GM21723 (cell line): Measurements from ENCODE around the gene GALK2.
"Not testable (repeated sequence)": the region's sequence is repeated elsewhere in the genome, so short reads cannot be mapped to it uniquely, and the experiment has no call there.

Experiments used
- ATAC-seq: cut with Tn5 transposase; IDR thresholded peaks from one replicate; pipeline ENCODE4 v1.9.1; 2021; ENCODE audit warnings: mild to moderate bottlenecking, moderate library complexity; ENCODE audit not compliant: unreplicated experiment

Gene GALK2

DNA sequence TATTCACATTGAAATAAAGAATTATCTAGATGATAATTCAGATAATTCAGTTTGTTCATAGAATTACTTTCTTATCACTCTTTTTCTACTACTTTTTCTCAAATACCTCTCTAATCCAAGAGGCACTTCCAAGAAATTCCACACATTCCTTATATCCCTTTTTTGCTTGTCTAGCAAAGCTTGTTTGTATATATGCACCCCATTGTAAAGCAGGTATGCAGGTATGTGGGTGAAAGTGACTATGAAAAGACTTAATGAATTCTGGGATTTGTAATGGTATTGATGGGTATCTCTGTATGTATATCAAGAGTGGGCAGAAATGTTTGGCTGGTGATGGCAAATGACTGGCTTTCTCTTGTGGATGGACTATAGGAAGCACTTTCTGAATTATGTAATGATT lies 158.9 kb downstream of the GALK2 start:
- no peak for ATAC-seq

DNA sequence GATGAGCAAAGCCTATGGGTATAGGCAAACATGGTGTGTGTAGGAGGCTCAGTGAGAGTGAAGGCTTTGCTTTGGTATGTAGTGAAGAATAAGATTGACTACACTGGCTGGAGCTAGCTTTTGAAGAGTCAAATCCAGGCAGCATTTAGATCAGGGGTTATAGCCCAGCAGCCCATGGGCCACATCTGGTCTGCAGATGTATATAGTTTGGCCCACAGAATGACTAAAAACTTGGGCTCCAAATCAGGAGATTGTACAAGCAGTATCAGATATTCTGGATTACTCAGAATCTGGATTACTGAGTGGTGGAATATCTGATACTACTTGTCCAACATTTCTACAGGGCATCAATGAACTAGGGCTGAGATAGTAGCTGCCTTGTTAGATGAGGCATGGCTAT lies 160.1 kb downstream of the GALK2 start:
- ATAC-seq: no peak

DNA sequence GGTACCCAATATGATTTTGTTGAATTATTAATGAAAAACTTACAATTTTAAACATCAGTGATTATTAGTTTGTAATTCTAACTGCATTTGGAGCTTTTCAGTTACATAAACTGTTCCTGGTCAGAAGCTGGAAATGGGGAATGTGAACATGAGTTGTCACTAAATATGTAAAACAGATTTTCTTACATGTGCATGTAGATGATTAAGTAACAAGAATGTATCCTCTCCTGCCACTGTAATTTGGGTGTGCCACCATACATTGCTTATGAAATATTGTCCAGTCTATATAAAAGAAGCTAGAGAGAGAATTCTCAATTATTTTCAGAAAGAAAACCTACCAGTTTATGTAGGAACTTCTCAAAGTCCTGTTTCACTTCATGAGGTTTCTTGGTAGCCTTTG lies 161.4 kb downstream of the GALK2 start:
- no peak for ATAC-seq

DNA sequence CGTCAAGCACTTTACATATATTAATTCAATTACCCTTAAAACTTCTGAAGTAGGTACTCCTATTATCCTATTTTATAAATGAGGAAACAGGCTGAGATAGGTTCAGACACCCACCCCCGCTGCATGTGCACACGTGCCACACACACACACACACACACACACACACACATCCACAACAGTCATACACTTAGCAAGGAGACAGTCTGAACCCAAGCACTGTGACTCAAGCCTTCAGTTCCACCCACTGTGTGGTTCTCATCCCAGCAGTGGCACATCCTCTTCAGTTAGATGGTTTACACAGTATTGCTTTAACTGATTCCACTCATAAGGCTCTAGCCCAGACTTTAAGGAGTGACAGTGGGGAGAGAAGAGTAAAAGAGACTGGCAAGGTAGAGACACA lies 161.9 kb downstream of the GALK2 start:
- no peak for ATAC-seq

DNA sequence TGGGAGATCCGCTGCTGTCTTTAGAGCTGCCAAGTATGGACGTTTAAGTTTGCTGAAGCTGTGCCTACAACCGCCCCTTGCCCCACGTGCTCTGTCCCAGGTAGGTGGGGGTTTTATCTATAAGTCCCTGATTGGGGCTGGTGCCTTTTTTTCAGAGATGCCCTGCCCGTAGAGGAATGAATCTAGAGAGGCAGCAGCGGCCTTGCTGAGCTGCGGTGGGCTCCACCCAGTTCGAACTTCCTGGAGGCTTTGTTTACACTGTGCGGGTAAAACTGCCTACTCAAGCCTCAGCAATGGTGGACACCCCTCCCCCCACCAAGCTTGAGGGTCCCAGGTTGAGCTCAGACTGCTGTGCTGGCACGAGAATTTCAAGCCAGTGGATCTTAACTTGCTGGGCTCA lies 169.6 kb downstream of the GALK2 start:
- ATAC-seq: no peak

DNA sequence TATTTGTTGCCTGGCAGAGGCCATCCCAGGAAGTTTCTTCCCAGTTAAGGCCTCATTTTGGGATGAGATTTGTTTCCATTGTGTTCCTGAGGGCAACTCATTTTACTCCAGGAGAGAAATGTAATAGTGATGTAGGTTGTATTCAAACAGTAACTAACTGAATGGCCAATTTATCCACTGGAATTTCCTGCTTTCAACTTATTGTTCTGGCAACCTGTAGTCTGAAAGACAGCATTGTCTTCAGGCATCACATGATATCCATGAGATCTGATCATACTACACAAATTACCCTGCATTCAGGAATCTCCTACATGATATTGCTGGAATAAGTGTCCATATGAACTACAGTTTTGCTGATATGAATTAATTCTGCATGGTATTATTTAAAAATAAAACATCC lies 173.5 kb downstream of the GALK2 start:
- no peak for ATAC-seq

DNA sequence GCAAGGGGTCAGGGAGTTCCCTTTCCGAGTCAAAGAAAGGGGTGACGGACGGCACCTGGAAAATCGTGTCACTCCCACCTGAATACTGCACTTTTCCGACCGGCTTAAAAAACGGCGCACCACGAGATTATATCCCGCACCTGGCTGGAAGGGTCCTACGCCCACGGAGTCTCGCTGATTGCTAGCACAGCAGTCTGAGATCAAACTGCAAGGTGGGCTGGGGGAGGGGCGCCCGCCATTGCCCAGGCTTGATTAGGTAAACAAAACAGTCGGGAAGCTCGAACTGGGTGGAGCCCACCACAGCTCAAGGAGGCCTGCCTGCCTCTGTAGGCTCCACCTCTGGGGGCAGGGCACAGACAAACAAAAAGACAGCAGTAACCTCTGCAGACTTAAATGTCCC lies 184.4 kb downstream of the GALK2 start:
- not testable (repeated sequence) for ATAC-seq

DNA sequence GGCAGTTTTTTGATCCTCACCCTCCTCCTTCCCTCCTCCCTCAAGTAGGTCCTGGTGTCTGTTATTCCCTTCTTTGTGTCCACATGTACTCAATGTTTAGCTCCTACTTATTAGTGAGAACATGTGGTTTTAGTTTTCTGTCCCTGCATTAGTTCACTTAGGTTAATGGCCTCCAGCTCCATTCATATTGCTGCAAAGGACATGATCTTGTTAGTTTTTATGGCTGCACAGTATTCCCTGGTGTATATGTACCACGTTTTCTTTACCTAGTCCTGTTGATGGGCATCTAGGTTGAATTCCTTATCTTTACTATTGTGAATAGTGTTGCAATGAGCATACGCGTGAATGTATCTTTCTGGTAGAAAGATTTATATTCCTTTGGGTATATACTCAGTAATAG lies 191.3 kb downstream of the GALK2 start:
- no peak for ATAC-seq

DNA sequence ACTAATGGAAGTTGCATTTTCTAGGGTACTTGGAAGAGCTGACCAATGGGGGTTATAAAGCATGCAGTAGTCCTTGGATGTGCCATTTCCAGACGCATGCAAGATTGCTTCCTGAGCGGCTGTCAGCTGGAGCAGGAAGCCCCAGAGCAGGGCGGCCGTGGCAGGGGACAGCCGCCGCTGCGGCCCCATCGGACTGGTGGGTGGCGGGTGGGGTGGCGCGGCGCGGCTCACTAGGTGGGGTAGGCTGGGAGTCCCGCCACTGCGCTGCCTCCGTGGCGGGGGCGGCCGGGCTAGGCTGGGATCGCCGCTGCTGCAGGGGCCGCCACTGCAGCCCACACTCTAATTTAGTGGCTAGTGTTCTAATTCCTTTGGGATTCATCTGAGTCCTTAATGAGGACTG lies 196.4 kb downstream of the GALK2 start:
- ATAC-seq: no peak

DNA sequence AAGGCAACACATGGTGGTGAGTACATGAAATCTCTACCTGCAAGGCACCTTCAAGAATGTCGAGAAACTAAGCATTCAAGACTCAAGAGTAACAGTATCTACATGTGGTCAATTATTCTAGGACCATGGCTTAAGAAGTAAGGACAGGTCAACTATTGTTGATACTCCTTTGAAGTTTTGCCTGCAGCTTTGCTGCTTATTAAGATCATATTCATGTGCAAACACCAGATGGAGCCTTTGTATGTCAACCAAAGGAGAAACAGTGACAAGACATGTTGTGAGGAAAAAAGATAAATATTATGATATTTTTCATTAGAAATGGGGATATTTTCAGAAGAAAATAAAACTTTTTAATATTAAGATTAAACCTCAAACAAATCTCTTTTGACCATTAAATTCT lies 200.7 kb downstream of the GALK2 start:
- ATAC-seq: no peak

DNA sequence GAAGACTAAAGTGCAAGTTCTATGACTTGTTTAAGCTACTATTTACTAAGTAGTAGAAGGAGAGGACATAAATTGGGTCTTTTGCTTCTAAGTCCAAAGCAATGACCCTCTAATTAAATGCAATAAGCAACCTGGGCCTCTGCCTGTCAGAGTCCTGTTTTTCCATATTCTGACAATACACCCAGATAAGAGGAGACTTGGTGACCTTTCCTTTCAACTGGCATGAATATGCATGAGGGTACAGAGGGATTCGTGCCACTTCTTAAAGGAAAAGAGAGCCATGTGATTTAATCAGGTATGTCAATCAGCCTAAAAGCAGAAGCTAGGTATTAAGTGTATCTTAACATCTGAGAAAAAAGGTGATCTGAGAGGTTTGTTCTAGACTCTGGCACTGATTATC lies 202.3 kb downstream of the GALK2 start:
- ATAC-seq: no peak

DNA sequence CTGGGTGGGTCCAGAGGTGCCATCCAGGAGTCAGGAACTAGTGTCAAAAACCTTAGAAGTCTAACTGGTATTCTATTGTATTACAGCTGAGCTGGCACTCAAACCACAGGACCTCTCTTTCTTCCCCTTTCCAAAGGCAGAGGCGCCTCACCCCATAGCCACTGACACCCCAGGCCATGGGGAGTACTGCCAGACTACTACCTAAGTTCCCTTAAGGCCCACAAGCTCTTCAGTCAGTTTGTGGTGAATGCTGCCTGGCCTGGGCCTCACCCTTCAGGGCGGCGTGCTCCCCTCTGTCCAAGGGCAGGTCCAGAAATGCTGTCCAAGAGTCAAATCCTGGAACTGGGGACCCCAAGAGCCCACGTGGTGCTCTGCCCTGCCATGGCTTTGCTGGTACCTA lies 209.9 kb downstream of the GALK2 start:
- no peak for ATAC-seq

DNA sequence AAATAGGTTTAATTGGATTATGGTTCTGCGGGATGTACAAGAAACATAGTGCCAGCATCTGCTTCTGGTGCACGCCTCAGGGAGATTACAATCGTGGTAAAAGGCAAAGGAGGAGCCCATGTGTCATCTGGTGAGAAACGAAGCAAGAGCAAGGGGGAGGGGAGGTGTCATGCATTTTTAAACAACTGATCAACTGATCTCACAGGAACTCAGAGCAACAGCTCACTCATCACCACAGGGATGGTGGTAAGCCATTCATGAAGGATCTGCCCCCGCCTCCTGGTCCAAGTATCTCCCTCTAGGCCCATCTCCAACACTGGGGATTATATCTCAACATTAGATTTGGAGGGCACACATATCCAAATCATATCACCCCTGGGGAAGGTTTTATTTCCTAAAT lies 210.9 kb downstream of the GALK2 start:
- no peak for ATAC-seq
